Measurements from ENCODE around the gene HDHD5.

Gene HDHD5

GRCh38 chr22:17121233-17122195 is 37.6 kb downstream of the HDHD5 start, which contains the start of gene TMEM121B:
TSS of gene TMEM121B (minus strand) at chr22:17121360. CDS start at chr22:17121127, 233 bp downstream.
- peaks cover 17% of the 10 kb centered on the region for H3K36me3 ChIP-seq
- H3K9me3 ChIP-seq (ENCODE audit: severe bottlenecking), result no peaks in the 10 kb centered on the region
- H3K4me3 ChIP-seq (ENCODE audit: low read depth, low read length), result peak within 1 kb of the TSS; percentile 54
- no peaks in the 10 kb centered on the region for H3K27me3 ChIP-seq (ENCODE audit: insufficient read depth, low read depth, severe bottlenecking)
- peak; percentile 97 for DNase-seq
- no peak for TF ChIP-seq CTCF (IDR thresholded peaks at IDR 0.05; ENCODE audit: low read depth, low read length)
- peak within 1 kb of the TSS; percentile 96 for H3K27ac ChIP-seq

- Histone ChIP-seq H3K9me3 (ENCODE audit: severe bottlenecking) (no peaks in the 10 kb centered on the region), H3K4me3 (ENCODE audit: low read depth, low read length) (peak overlapping the region; percentile 54), H3K36me3 (peaks cover 17% of the 10 kb centered on the region), H3K27ac (peak overlapping the region; percentile 96), H3K27me3 (ENCODE audit: insufficient read depth, low read depth, severe bottlenecking) (no peaks in the 10 kb centered on the region)
- peak; percentile 39 for DNase-seq
- TF ChIP-seq CTCF (IDR thresholded peaks at IDR 0.05; ENCODE audit: low read depth, low read length), result no peak
Measured at GRCh38 chr22:17120711-17121232, 38.3 kb downstream of the HDHD5 start.

GRCh38 chr22:17120281-17120680 is 38.8 kb downstream of the HDHD5 start:
- H3K36me3 ChIP-seq, result peaks cover 17% of the 10 kb centered on the region
- H3K4me3 ChIP-seq (ENCODE audit: low read depth, low read length), result peak overlapping the region; percentile 54
- no peaks in the 10 kb centered on the region for H3K9me3 ChIP-seq (ENCODE audit: severe bottlenecking)
- no peaks in the 10 kb centered on the region for H3K27me3 ChIP-seq (ENCODE audit: insufficient read depth, low read depth, severe bottlenecking)
- no peak for DNase-seq
- H3K27ac ChIP-seq, result no peak overlapping the region
- TF ChIP-seq CTCF (IDR thresholded peaks at IDR 0.05; ENCODE audit: low read depth, low read length), result peak; percentile 6; the same call in 1 of the 2 replicates

GRCh38 chr22:17119481-17120202 is 39.4 kb downstream of the HDHD5 start:
- Histone ChIP-seq H3K27ac (no peak overlapping the region), H3K4me3 (ENCODE audit: low read depth, low read length) (no peak overlapping the region), H3K27me3 (ENCODE audit: insufficient read depth, low read depth, severe bottlenecking) (no peaks in the 10 kb centered on the region), H3K9me3 (ENCODE audit: severe bottlenecking) (no peaks in the 10 kb centered on the region), H3K36me3 (peaks cover 17% of the 10 kb centered on the region)
- peak; percentile 68 for TF ChIP-seq CTCF (IDR thresholded peaks at IDR 0.05; ENCODE audit: low read depth, low read length)
- DNase-seq, result peak; percentile 45

- H3K4me3 ChIP-seq (ENCODE audit: low read depth, low read length), result no peak overlapping the region
- no peak for TF ChIP-seq CTCF (IDR thresholded peaks at IDR 0.05; ENCODE audit: low read depth, low read length)
- peaks cover 17% of the 10 kb centered on the region for H3K36me3 ChIP-seq
- DNase-seq, result no peak
- H3K27ac ChIP-seq, result no peak overlapping the region
- H3K9me3 ChIP-seq (ENCODE audit: severe bottlenecking), result no peaks in the 10 kb centered on the region
- no peaks in the 10 kb centered on the region for H3K27me3 ChIP-seq (ENCODE audit: insufficient read depth, low read depth, severe bottlenecking)
Measured at GRCh38 chr22:17118342-17118741, 40.7 kb downstream of the HDHD5 start.

Measured in WERI-Rb-1 (cell line).